ENCODE measurements around the gene STAB2.
"Not testable (repeated sequence)": the region's sequence is repeated elsewhere in the genome, so short reads cannot be mapped to it uniquely, and the experiment has no call there.

STAB2 gene

DNA sequence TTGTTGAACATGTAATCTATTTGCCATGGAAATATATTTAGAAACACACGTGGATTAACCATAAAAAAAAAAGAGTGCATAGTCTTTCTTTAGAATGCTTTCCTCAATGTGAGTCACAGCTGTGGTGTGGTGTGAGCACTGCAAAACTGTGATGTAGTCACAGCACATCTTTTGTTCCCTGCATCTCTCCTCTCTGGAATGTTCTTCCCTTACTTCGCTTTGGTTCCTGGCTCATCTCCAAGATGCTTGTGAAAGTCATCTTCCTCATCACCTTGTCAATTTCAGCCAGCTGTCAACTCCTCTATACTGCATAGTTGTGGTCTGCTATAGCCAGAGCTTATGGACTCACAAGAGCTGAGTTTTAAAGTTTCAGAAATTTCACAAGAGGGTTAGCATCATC is 60.2 kb downstream of the STAB2 start:
- DNase-seq (ENCODE audit: low read depth), result no peak

DNA sequence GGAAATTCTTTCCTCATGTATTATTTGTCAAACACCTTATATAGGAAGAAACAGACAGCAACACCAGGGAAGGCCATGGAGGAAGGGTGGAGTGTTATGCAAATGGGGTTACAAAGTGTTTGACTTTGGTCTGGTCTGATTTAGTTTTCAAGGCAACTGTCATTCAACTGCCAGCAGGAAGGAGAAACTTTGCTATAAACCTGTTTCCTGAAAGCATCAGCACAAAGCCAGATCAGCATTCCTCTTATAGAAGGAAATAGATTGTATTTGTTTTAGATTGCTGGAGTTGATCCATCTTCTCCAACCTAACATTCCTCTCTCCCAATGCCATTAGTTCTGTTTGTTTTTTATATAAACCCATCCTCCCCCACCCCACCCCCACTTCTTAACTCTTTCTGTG is 65.7 kb downstream of the STAB2 start:
- no peak for DNase-seq (ENCODE audit: low read depth)

DNA sequence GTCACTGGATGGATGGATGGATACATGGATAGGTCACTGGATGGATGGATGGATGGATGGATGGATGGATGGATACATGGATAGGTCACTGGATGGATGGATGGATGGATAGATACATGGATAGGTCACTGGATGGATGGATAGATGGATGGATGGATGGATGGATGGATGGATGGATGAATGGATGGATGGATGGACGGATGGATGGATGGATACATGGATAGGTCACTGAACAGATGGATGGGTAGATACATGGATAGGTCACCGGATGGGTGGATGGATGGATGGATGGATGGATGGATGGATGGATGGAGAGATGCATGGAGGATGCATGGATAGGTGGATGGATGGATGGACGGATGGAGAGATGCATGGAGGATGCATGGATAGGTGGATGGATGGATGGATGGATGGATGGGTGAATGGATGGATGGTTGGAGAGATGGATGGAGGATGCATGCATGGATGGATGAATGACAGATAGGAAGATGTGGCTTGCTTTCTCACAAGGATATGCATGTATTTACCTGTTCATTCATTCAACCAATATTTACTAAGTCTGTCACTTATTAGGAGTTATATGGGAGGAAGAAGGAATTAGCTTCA is 66.6 kb downstream of the STAB2 start:
- DNase-seq (ENCODE audit: low read depth), result not testable (repeated sequence)

DNA sequence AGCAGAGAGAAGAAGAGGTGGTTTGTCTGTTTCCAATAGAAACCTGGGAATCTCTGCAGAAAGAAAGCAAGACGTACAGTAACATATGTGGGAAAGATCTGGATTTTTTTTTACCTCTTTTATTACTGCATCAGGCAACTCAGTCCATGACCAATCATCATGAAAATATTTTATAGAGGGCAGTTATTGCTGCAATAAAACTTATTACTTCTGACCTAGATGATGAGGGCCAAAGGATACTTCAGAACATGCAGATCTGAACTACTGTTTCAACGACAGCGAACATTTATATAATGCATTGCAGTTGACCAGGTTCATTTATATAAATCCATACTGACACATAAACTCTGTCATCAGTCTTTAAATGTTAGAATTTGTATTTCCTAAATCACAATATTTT is 67.7 kb downstream of the STAB2 start:
- no peak for DNase-seq (ENCODE audit: low read depth)

DNA sequence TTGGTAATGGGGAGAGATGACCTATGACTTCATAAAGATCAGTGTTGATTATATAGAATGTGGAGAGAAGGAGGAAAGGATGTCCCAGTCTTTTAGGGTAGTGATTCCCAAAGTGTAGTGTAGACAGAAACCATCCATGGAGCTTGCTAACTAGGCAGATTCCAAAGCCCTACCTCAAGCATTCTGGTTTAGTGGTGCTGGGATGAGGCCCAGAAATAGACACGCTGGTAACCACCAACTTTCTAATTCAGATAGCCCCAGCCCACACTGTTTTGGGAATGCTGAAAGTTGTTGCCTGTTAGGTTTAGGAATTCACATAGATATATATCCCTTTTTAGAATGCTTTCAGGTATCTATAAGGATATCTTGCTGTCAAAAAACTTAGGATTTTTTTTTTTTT is 69.2 kb downstream of the STAB2 start:
- DNase-seq (ENCODE audit: low read depth), result no peak

DNA sequence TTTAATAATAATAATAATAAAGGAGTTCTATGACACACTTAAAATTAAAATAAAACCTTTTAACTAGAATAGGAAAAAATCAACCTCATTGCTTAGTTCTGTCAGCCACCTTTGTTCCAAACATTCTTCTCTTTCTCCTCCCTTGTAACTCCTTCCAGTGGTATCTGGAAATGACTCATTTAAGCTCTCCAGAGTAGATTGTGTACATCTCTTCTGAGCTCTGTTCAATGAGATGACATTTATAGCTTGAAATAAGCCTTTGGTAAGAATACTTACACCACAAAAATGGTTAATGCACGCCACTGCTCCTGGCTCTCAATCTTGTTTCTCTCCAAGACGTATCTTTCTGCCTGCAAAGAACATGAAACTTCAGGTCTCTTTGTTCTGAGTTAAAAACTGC is 70.3 kb downstream of the STAB2 start:
- no peak for DNase-seq (ENCODE audit: low read depth)

DNA sequence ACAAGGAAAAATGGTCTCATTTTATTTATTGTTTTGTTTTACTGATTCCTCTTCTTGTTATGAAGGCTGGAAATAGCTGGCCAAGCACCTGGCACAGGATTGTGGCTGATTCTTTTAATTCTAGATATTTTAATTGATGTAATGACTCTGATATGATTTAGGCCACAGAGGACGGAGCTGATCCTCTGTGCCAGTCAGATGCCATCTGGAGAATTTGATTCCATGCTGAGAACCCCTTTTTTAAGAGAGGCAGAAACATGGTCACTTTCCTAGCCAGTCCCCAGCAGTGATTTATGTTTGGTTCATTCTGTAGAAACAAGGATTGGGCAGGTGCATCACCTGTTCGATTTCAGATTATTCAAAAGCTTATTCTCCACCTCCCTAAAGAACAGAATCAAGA is 77.6 kb downstream of the STAB2 start:
- DNase-seq (ENCODE audit: low read depth), result no peak

DNA sequence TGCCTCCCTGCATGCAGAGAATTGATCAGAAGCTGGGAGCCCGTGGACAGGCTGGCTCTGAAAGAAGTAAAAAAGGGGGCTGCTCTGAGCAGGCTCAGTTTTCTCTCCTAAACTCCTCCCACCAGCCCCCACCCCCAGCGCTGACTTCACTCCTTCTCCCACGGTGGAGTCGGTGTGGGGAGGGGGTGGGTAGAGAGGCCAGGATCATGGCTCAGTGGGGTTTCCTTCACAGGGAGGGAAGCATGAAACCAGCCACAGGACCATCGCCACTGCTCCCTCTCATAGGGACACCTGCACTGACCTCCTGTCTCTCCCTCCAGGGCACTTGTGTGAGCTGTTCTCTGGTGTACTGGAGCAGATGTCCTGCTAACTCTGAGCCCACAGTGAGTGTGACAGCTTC is 78.9 kb downstream of the STAB2 start:
- DNase-seq (ENCODE audit: low read depth), result no peak

DNA sequence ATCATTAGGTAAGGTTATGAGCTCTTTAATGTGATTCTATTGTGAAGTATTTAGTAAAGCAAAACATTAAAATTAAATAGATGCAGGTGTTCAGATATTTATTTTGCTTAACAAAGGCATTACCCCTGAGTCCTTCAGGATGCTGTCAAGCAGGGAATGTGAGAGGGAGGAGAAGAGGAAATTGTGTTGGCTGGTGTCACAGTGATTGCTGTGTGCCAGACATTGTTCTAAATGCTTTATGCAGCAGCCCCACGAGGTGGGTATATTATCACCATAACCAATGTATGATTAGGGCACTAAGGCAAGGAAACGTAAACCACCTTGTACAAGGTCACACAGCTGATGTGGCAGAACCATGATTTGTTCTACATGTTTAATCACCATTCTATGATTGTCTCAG is 80.1 kb downstream of the STAB2 start:
- no peak for DNase-seq (ENCODE audit: low read depth)

DNA sequence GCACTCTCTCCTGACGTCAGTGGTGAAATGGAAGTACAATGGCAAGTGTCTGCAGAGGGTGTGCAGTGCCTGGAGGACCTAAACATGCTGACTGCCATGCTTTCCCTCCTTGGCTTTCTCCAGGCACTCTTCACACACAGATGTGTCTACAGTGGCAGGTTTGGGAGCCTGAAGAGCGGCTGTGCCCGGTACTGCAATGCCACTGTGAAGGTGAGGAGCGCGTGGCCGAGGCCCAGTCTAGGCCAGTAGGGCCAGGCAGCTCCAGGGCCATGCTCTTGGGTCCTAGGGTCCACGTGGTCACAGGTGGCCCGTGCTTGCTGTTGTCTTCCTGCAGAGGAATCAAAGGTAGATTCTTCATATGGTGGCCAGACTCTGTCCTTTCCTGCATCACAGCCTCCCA is 81.4 kb downstream of the STAB2 start:
- no peak for DNase-seq (ENCODE audit: low read depth)

DNA sequence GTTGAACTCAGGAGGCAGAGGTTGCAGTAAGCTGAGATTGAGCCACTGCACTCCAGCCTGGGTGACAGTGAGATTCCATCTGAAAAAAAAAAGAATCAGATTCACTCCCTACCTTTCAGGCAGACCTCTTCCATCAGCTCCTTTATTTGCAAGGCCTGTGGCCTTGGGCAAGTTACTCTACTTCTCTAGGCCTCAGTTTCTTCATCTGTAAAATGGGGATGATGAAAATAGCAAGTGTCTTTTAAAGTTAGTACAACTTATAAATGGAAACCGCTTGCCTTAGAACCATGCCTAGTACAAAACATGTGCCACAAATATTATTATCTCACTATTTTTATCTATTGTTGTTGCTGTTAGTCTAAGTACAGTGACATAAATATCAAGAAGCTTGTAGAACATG is 84.3 kb downstream of the STAB2 start:
- DNase-seq (ENCODE audit: low read depth), result no peak

DNA sequence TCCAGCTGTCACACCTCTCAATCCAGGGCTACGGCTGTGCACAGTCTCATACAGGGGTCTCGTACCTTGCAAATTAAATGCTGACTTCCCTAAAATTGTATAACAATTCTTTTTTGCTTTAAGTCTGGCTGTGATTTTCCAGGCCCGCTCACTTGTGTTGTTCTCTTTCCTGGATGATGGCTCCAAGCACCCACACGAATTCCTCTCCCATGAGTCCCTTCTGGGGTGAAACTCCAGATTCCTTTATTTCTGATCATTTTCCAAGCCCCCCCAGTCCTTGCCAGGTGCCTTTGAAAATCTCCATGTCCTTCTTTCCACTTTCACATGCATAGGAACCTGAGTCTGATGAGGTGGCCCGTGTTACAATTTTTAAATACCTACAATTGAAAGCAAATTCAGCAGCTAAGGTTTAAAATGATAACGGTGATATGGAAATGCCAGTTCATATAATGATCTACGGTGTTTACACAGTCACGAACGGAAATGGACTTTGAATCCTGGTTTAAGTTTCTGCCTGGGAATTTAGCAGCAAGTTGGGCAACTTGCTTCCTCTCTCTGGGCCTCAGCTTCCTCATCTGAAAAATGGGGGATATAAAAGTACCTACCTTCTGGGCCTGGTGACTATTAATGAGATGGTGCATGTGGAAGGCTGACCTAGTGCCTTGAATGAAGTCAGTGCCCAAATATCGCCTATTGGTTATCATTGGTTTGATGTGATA is 85.5 kb downstream of the STAB2 start:
- no peak for DNase-seq (ENCODE audit: low read depth)

DNA sequence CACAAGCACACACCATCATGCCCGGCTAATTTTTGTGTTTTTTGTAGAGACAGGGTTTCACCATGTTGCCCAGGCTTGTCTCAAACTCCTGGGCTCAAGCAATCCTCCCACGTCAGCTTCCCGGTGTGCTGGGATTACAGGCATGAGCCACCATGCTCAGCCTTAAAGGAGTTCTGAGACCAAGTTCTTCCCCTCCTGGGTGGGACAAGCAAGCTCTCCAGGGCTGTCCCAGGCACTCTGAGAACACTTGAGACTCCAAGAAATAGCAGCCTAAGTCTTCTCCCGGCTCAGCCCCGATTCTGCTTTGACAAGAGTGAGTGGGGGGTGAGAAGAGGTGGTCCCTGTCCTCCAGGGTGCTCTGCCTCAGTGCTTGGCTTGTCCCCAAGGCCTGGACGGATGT is 86.4 kb downstream of the STAB2 start:
- no peak for DNase-seq (ENCODE audit: low read depth)

DNA sequence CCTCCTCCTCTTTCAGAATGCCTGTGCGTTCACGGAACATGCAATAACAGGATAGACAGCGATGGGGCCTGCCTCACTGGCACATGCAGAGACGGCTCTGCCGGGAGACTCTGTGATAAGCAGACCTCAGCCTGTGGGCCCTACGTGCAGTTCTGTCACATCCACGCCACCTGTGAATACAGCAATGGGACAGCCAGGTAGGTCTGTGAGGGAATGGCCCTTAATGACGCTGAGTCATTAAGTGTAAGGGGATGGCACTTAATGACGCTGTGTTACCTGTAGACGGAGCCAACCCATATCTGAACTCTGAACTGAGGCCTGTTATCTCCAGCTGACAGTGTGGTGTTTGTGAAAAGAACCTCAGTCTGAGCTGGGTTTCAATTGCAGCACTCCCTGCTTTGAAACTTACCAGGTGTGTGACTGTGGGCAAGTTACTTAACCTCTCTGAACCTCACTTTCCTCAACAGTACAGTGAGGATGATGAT is 86.9 kb downstream of the STAB2 start:
- no peak for DNase-seq (ENCODE audit: low read depth)

DNA sequence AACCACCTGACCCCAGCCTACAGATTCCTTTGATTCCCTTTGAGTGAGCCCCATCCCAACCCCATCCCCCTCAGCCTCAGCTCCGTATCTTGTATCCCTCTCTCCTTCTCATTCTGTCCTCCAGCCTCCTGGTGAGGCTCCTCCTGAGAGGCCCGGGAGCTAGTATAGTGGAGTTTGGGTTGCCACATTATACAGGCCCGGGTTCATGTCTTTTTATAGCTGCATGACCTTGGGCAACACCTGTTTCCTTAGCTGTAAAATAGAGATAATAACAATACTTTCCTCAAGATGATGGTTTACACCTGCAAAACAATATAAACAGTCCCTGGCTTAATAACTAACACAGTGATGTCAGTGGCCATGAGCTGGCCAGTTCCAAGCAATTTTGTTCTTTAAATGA is 89.8 kb downstream of the STAB2 start:
- no peak for DNase-seq (ENCODE audit: low read depth)

DNA sequence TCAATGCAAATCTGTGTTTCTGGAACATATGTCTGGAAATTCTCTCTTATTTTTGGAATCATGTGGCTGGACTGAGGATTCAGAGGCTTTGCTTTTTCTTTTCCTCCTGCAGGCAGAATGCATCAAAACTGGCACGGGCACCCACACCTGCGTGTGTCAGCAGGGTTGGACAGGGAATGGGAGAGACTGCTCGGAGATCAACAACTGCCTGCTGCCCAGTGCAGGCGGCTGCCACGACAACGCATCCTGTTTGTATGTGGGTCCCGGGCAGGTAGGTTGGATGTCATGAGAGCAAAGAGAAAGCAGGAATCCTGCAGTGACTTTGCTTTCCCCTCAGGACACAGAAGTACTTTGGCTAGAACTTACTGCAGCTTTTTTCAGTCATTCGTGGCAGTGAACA is 90.3 kb downstream of the STAB2 start:
- no peak for DNase-seq (ENCODE audit: low read depth)

DNA sequence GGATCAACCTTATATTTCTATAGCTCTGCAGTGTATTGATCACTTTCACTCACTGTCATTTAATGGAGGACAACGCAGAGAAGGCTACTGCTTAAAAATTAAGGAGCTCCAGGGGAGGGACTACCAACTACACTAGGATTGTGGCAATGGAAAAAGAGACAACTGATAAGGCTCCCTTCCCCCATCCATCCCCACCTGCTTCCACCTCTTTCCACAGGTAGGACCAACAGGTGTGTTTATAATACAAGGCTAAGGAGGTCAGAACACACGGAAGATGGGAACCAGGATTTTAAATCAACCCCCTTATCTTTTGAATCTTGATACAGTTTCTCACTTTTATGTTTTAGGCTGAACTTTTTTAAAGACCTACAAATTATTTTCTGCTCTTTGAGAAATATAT is 90.8 kb downstream of the STAB2 start:
- DNase-seq (ENCODE audit: low read depth), result no peak

DNA sequence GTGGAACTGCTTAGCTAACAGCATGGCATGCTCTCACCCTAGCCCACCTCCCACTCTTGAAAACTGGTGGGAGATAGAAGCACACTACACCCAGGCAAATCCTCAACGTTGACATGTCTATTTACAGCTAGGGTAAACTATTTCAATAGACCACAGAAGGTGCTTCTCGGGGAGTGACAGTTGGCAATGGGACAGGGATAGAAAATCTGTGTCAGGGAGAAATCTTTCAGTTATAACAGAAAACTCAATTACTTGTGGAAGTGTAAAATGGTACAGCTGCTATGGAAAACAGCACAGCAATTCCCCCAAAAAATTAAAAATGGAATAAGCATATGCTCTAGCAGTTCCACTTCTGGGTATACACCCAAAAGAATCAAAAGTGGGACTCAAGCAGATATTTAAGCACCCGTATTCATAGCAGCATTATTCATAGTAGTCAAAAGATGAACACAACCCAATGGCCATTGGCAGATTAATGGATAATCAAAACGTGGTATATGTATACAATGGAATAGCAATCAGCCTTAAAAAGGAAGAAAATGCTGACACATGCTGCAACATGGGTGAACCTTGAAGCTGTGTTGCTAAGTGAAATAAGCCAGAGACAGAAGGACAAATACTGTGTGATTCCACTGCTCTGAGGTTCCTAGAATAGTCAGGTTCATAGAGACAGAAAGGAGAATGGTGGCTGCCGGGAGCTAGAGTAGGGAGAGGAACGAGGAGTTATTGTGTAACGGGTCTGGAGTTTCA is 92.5 kb downstream of the STAB2 start:
- DNase-seq (ENCODE audit: low read depth), result no peak

DNA sequence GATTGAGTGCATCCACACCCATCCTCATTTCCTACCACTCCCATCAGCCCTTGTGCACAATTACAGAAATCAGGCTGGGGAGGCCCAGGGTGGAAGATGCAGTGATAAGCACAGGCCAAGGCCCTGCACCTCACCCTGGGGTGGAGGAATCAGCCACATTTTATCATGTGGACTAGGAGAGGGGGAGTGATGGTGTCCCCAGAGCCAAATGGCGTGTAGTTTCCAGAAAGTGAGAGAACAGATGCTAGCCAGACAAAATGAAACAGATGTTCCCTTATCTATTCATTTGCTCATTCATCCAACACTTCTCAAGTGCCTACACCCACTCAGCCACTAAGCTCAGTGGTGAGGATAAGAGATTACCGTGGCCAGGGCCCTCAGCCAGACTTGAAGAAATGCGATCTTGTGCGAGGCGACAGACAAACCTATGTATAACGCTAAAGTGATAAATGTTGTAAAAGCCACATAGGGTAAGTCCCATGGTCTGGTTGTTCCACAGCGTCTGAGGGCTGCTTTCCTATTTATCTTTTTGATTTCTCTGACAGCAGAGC is 93.6 kb downstream of the STAB2 start:
- no peak for DNase-seq (ENCODE audit: low read depth)

DNA sequence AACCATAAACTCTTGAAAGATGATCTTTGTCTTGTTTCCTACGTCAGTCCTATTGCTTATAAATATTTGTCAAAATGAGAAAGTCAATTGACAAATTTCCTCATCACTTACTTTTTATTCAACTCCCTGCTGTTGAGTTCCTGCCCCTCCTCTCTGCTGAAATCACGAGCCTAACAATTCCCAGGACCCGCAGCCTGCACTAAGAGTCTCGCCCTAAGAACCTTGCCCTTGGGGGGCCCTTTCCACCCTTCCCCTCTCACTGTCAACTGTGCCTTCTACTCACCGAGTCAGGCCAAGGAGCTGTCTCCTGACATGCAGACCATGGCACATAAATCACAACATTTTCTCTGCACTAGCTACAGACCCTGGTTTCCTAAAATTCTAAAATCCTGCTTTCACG is 99.0 kb downstream of the STAB2 start:
- no peak for DNase-seq (ENCODE audit: low read depth)

DNA sequence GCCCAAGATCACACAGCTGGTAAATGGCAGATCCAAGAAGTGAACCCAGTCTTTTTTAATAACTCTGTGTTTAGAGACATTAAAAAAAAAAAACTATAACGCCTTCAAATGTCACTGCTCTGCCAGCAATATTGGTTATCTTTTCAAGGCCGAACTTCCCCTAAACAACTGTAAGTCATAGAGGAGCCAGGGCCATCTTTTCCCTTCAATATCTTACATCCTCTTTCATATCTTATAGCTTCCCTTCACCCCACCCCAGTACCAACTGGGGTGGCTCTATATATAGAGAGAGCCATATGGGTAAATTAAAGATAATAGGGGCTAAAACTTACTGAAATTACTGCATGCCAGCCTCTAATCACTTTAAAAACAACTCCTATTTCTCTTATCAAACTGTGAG is 100.2 kb downstream of the STAB2 start:
- DNase-seq (ENCODE audit: low read depth), result no peak

DNA sequence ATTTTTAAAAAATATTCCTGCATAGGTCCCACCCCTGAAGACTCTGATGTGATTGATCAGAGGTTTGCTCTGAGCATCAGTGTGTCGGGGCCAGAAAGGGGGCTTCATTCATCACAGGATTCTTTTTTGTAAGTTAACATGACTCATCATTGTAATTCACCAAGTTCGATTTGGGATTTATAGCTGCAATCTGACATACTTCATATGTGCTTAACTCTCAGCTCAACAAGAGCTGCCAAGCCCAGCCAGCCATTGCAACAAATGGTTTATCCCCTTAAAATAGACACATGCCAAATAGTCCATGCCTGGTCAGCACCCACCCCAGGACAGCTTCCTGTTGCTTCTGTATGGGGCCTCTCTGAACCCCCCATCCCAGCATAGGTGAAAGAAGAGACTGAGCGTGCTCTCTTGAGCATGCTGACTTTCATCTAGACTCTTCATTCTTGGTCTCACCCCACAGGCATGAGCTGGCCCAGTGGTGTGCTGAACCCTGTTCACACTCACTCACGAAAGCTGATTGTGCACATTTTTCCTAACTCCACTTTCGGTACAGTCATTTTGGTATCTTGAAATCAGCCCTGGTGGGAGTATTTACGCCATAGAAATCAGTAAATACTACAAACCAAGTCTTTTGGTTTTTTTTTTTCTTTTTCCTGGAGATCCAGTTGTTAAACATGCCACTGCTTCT is 101.4 kb downstream of the STAB2 start:
- no peak for DNase-seq (ENCODE audit: low read depth)

DNA sequence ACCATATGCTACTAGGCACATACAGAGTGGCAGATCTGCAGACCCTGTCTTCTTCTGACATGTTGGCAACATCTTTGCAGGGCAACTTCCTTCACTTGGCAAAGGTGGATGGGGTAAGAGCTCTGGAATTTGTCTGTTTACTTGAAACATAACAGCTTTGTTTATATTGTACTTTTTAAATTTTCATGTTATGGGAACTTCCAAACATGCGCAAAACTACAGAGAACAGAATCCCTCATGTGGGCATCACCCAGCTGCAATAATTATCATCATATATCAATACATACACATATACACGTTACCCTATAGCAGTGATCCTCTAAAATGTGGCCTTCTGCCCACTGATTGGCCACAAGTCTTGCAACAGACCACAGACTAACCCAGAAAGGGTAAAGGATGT is 103.4 kb downstream of the STAB2 start:
- DNase-seq (ENCODE audit: low read depth), result no peak

All from T-helper 22 cell (primary cell).